Stimulated activated CD8-positive, alpha-beta memory T cell treated with anti-CD3 and anti-CD28 coated beads, Interleukin-7, amount 100 ng/mL, for 48 hours (primary cell): ENCODE results near the gene TTBK2.
"Not testable (repeated sequence)": the region's sequence is repeated elsewhere in the genome, so short reads cannot be mapped to it uniquely, and the experiment has no call there.

Experiments used
- DNase-seq, 2 donors: peaks; one replicate each; pipeline ENCODE4 v3.0.0-alpha.2; 2020; ENCODE audit warnings: low read depth in 1 of 2; ENCODE audit errors: extremely low read depth in 1 of 2

The TTBK2 gene

GRCh38 chr15:42911058-42911592 is 9.5 kb downstream of the TTBK2 start:
- DNase-seq: no peak

DNA sequence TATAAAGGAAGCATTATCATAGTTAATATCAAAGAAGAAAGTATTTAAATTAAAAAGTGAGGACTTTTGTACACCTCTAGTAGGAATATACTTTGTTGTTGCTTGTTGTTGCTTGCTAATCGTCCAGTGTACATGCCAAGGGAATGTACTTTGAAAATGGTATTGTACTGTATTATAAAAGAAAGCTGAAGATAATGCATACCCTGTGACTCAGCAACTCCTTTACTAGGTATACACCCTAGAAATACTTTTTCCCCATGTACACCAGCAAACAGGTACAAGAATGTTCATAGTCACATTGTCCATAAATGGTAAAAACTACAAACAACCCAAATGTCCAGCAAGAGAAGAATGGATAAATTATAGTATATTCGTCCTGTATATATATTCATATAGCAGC is 12.0 kb downstream of the TTBK2 start:
- no peak for DNase-seq

GRCh38 chr15:42903388-42904324 is 16.9 kb downstream of the TTBK2 start:
- DNase-seq: no peak

GRCh38 chr15:42893911-42894310 is 26.7 kb downstream of the TTBK2 start:
- not testable (repeated sequence) for DNase-seq

DNA sequence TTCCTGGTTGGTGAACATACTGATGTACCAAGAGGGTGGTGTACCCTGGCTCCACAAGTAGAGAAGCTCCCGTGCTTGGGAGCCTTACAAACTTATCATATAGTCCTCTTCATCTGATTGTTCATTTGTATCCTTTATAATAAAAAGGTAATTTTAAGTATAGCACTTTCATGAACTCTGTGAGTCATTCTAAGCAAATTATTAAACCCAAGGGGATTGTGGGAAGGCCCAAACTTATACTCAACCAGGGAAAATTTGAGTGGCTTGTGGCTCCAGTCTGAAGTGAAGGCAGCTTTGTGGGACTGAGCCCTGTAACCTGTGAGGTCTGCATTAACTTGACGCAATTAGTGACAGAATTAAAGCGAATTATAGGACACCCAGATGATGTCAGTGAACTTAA is 29.0 kb downstream of the TTBK2 start:
- no peak for DNase-seq

- no peak for DNase-seq
These were observed 30.2 kb downstream of the TTBK2 start for GRCh38 chr15:42890161-42890913.

DNA sequence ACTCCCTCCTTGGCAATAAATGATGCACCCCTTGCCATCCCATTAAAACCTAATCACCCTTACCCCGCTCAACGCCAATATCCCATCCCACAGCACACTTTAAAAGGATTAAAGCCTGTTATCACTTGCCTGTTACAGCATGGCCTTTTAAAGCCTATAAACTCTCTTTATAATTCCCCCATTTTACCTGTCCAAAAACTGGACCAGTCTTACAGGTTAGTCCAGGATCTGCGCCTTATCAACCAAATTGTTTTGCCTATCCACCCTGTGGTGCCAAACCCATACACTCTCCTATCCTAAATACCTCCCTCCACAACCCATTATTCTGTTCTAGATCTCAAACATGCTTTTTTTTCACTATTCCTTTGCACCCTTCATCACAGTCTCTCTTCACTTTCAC is 33.2 kb downstream of the TTBK2 start:
- not testable (repeated sequence) for DNase-seq

GRCh38 chr15:42880121-42880520 is 40.5 kb downstream of the TTBK2 start:
- DNase-seq: no peak

- DNase-seq: no peak
These were observed 41.1 kb downstream of the TTBK2 start for GRCh38 chr15:42879443-42879842.

- DNase-seq: no peak
These were observed 44.4 kb downstream of the TTBK2 start for GRCh38 chr15:42876224-42876623.

DNA sequence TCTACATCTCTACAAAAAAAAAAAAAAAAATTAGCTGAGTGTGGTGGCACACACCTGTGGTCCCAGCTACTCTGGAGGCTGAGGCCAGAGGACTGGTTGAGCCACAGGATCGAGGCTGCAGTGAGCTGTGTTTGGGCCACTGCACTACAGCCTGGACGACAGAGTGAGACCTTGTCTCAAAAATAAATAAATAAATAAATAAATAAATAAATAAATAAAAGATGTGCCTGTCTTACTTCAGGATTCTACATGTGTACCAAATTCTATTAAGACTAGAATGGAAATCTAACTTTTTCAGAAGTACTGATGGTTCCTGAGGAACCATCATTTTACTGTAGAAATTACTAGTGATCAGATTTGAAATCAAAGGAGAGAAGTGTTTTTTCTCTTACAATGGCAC is 51.9 kb downstream of the TTBK2 start:
- no peak for DNase-seq

- no peak for DNase-seq
These were observed 56.9 kb downstream of the TTBK2 start for GRCh38 chr15:42863572-42864239.

DNA sequence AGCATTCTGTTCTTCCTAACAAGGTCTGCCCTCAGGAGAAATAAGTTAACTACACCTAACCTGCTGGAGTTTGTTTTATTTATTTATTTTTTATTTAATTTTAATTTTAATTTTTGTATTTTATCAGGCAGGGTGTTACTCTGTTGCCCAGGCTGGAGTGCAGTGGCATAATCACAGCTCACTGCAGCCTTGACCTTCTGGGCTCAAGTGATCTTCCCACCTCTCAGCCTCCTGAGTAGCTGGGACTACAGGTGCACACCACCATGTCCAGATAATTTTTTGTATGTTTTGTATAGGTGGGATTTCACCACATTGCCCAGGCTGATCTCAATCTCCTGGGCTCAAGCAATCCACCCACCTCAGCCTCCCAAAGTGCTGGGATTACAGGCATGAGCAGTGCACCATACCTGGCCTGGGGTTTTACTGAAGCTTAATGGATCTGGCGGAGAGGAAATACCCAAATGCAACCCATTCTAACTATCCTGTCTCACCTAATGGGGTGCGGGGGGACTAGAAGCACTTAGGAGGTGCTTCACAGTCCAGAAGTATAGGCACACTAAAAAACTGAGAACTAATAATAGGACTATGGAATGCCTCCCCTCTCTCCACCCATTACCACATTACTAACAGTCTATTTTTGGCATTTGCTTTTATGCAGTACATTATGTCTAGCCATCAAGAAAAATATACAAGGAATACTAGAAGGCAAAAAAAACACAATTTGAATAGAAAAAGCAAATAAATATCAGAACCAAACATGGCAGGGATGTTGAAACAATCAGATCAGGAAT is 61.4 kb downstream of the TTBK2 start:
- no peak for DNase-seq

DNA sequence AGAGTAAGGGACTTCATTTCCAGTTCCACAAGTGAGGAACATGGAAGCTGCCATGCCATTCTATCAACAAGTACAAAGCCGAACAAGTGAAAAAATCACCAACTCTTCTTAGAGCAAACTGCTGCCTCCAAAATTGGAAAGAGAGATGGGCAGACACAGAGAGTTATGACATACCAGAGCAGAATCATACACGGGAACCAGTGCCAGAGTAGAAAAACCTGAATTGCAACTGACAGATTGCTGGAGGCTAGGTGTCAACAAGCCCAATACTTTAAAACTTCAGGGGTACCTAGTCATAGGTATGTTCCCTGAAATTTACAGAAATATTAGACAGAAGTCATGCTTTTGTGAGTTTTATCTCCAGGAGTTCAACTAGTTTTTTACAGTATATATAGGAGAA is 62.0 kb downstream of the TTBK2 start:
- no peak for DNase-seq

DNA sequence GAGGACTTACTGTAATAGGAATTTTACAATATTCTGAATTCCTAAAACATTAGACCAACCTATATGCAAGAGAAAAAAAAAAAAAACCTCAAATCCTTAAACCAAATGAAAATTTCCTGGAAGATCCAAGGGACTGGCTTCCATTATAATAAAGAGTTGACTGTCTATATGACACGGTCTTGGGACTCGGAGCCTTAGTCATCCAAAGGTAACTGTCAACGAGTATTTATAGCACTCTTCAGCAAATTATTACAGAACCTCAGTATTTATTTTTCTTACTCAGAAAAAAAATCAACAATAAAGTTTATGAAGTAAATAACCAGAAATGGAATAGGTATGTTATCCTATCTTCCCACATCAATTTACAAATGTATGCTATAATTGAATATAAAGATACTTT is 66.0 kb downstream of the TTBK2 start:
- DNase-seq: no peak

- no peak for DNase-seq
These were observed 70.7 kb downstream of the TTBK2 start for GRCh38 chr15:42849836-42850235.

- DNase-seq: no peak
These were observed 71.7 kb downstream of the TTBK2 start for GRCh38 chr15:42848846-42849245.

DNA sequence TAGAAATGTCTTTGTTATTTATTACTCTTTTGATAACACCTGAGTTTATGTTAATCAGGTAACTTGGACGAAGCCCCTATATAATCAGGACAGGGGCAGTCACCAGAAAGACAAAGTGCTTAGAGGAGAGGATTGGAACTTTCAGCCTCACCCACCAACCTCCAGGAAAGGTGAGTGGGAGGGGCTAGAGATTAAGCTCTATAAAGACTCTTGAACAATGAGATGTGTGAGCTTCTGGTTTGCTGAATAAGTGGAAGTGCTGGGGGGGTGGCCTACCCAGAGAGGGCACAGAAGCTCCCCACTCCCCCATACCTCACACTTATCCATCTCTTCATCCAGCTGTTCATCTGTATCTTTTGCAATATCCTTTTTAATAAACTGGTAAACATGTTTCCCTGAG is 73.9 kb downstream of the TTBK2 start:
- DNase-seq: no peak

DNA sequence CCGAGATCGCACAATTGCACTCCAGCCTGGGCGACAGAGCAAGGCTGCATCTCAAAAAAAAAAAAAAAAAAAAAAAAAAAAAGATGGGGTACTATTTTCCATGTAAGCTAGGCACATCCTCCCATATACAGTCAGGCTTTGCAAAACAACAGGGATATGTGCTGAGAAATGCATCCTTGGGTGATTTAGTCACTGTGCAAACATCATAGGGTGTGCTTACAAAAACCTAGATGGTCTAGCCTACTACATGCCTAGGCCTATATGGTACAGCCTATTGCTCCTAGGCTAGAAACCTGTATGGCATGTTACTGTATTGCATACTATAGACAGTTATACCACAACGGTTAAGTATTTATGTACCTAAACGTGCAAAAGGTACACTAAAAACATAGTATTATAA is 75.0 kb downstream of the TTBK2 start:
- no peak for DNase-seq

DNA sequence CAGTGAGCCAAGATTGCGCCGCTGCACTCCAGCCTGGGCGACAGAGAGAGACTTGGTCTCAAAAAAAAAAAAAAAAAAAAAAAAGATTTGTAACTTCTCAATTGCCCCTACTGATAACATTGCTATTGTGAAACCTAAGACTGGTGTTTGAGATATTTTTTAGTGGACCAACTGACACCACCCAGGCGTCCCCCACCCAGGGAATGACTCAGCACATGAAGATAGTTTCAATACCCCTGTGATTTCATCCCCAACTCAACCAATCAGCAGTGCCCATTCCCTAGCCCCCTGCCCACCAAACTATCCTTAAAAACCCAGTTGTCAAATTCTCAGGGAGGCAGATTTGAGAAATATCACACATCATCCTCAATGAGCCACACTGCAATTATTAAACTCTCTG is 76.9 kb downstream of the TTBK2 start:
- DNase-seq: no peak
